ENCODE results near the gene VPREB3. TPM values are rescaled to one million over a fixed set of nuclear protein-coding genes. Genes with fewer than 3 reads are reported as not detected.

The VPREB3 gene
- total and polyA plus RNA-seq, 2 of the 8 experiments (the other 6 are each of a cell fraction or from before 2014, with no cell fraction given): 0.52 to 4.6 TPM

- H3K4me3 ChIP-seq (ENCODE audit: extremely low read depth in 1 of 4, insufficient read depth in 2 of 4, low read depth in 3 of 4, low read length in 4 of 4): no peak overlapping the region
- H3K18ac ChIP-seq (ENCODE audit: extremely low read depth, low read length): no peak overlapping the region
- H4K91ac ChIP-seq (replicated peaks; ENCODE audit: insufficient read length, low read length): no peak overlapping the region
- TF ChIP-seq HDAC2 (IDR thresholded peaks at IDR 0.05; ENCODE audit: borderline replicate concordance in 1 of 2, low read depth in 2 of 2, low read length in 2 of 2) (no peak), E2F6 (IDR thresholded peaks at IDR 0.05) (no peak), ZNF274 (IDR thresholded peaks at IDR 0.05; ENCODE audit: borderline replicate concordance, extremely low read depth, low read length) (no peak), EZH2 (IDR thresholded peaks at IDR 0.05; ENCODE audit: low read depth, low read length, severe bottlenecking) (no peak), RNF2 (IDR thresholded peaks at IDR 0.05; ENCODE audit: borderline replicate concordance, low read depth, low read length, missing control alignments, poor library complexity, severe bottlenecking) (no peak), RBBP5 (IDR thresholded peaks at IDR 0.05; ENCODE audit: borderline replicate concordance, low read depth, low read length) (no peak)
- H3K36me3 ChIP-seq (ENCODE audit: control insufficient read depth in 2 of 4, insufficient read depth in 4 of 4, low read length in 3 of 4): peaks cover 34 to 75% (median 57%) of the 10 kb centered on the region in 4 experiments
- H4K8ac ChIP-seq (ENCODE audit: extremely low read depth, insufficient read depth, low read length): no peak overlapping the region
- H4K20me1 ChIP-seq (replicated peaks in 1 of 2; ENCODE audit: control insufficient read depth in 1 of 2, insufficient read depth in 2 of 2, low read length in 2 of 2): peaks cover 4 to 12% of the 10 kb centered on the region in 2 experiments
- H4K5ac ChIP-seq (ENCODE audit: insufficient read length, low read depth, low read length): no peak overlapping the region
- no peak overlapping the region for H2AFZ ChIP-seq (ENCODE audit: low read length)
- ChIA-PET CTCF (ENCODE audit: partially characterized antibody) (no interaction called here), POLR2A (ENCODE audit: partially characterized antibody) (no interaction called here)
- H3K27me3 ChIP-seq (replicated peaks in 1 of 4; ENCODE audit: control insufficient read depth in 3 of 4, extremely low read depth in 1 of 4, insufficient read depth in 3 of 4, low read length in 3 of 4): no peaks in the 10 kb centered on the region
- no peak overlapping the region for H3K23ac ChIP-seq (ENCODE audit: insufficient read length)
- H2AK5ac ChIP-seq (ENCODE audit: low read depth, low read length): no peak overlapping the region
- FAIRE-seq (no peak), DNase-seq (ENCODE audit: low read depth in 1 of 2, low spot score in 2 of 2) (no peak)
- H3K14ac ChIP-seq (ENCODE audit: insufficient read length): no peak overlapping the region
- no peak overlapping the region for H2BK5ac ChIP-seq (ENCODE audit: low read depth, low read length)
- no peak overlapping the region for H3K4ac ChIP-seq (replicated peaks; ENCODE audit: insufficient read length, low read depth, low read length)
- no peak overlapping the region for H3K27ac ChIP-seq (ENCODE audit: low read depth, low read length)
- H2BK15ac ChIP-seq (ENCODE audit: low read length): no peak overlapping the region
- no peaks in the 10 kb centered on the region for H3K9me3 ChIP-seq (ENCODE audit: insufficient read depth in 2 of 2, low read depth in 1 of 2, low read length in 1 of 2)
- no peak overlapping the region for H3K56ac ChIP-seq (replicated peaks; ENCODE audit: insufficient read length, low read depth, low read length)
- peaks cover 0 to under 1% of the 10 kb centered on the region in 2 experiments; a peak in 1 of 4 replicates for H3K79me2 ChIP-seq (ENCODE audit: control insufficient read depth in 1 of 2, insufficient read depth in 2 of 2, low read length in 2 of 2)
- H3K4me2 ChIP-seq (ENCODE audit: insufficient read depth in 1 of 2, low read depth in 2 of 2, low read length in 2 of 2): no peak overlapping the region
- H3K4me1 ChIP-seq (replicated peaks in 1 of 4; ENCODE audit: control insufficient read depth in 3 of 4, insufficient read depth in 4 of 4, low read length in 3 of 4): no peaks in the 10 kb centered on the region
- WGBS, 2 experiments (ENCODE audit: extremely low coverage in 1 of 2, insufficient coverage in 1 of 2, insufficient read length in 1 of 2, insufficient replicate concordance in 2 of 2, low coverage in 1 of 2, low lambda C conversion rate in 2 of 2, missing lambda C conversion rate in 1 of 2): 94% methylated on average over 2 of the region's 2 CpGs; no CpG with 5 or more reads in 1 of the 2 experiments
- no peak overlapping the region for H2BK12ac ChIP-seq (ENCODE audit: low read depth, low read length)
- no peak overlapping the region for H3K9ac ChIP-seq (replicated peaks in 1 of 4; ENCODE audit: extremely low read depth in 1 of 4, low read depth in 3 of 4, low read length in 3 of 4)
- peaks cover 3% of the 10 kb centered on the region for H3K79me1 ChIP-seq (ENCODE audit: low read depth, low read length)
- H2BK120ac ChIP-seq (replicated peaks; ENCODE audit: low read depth, low read length): no peak overlapping the region
- H3K23me2 ChIP-seq (ENCODE audit: low read depth, low read length): no peaks in the 10 kb centered on the region
- H2BK20ac ChIP-seq (ENCODE audit: low read length): no peak overlapping the region
Measured at GRCh38 chr22:23709107-23709506, 45.1 kb downstream of the VPREB3 start.
